GM12878 (cell line): ENCODE measurements around the gene RTN4. TPM values are rescaled to one million over a fixed set of nuclear protein-coding genes. Genes with fewer than 3 reads are reported as not detected.

Experiments
- ATAC-seq: fragments of 200-7000 bp; cut with Tn5 transposase; 3 replicates; pipeline ENCODE4 v1.9.1; 2020; ENCODE audit warnings: mild to moderate bottlenecking, moderate library complexity
- BruUV-seq: library from RNA; stranded (reverse); fragments of 400-500 nt; replicated peaks from 2 replicates; lab custom pipeline; 2021; lab: Mats Ljungman, UMichigan
- CTCF ChIA-PET: fragments of 300-600 bp; sonication (Branson Sonifier 250); formaldehyde crosslinking; extraction: SDS; loops from one replicate; lab custom pipeline; 2021; ENCODE audit warnings: inconsistent platforms; lab: Yijun Ruan, JAX
- POLR2A ChIA-PET: fragments of 350-600 bp; formaldehyde crosslinking; extraction: SDS; loops from one replicate; lab custom pipeline; 2021; ENCODE audit warnings: inconsistent platforms; lab: Charles Lee
- RAD21 ChIA-PET: fragments of 300-600 bp; sonication (Branson Sonifier 250); formaldehyde crosslinking; loops from one replicate; lab custom pipeline; 2023; ENCODE audit warnings: antibody characterized with exemption; ENCODE audit not compliant: unreplicated experiment; lab: Charles Lee
- SMC1A ChIA-PET: fragments of 300-600 bp; sonication (Branson Sonifier 250); formaldehyde crosslinking; loops from one replicate; lab custom pipeline; 2023; ENCODE audit not compliant: unreplicated experiment, uncharacterized antibody; lab: Charles Lee
- DNase-seq: peaks from one replicate; pipeline ENCODE4 v3.0.0-alpha.2; 2011; ENCODE audit warnings: low read depth, low spot score
- FAIRE-seq: peaks from 3 replicates; lab custom pipeline; 2011; peaks lifted over from hg19 to GRCh38; lab: Jason Lieb, UNC
- H2AFZ ChIP-seq: 2 replicates; pipeline ENCODE4 v1.6.0; 2011; ENCODE audit warnings: low read depth, low read length, control low read depth; ENCODE audit not compliant: control insufficient read depth
- H3K27ac ChIP-seq: 2 replicates; pipeline ENCODE4 v1.5.1; 2011; ENCODE audit warnings: control low read depth; ENCODE audit not compliant: control insufficient read depth, insufficient read depth
- H3K27me3 ChIP-seq, 2 experiments: replicated peaks in 1 of 2; 2 replicates each; pipeline versions ENCODE4 v1.6.0 to v1.6.1; 2011; ENCODE audit warnings: low read length in 1 of 2; ENCODE audit not compliant: control insufficient read depth in 2 of 2, insufficient read depth in 2 of 2
- H3K36me3 ChIP-seq, 2 experiments: 2 replicates each; pipeline ENCODE4 v1.5.1; 2011; ENCODE audit warnings: low read length in 1 of 2; ENCODE audit not compliant: control insufficient read depth in 2 of 2, insufficient read depth in 2 of 2
- H3K4me1 ChIP-seq: 2 replicates; pipeline ENCODE4 v1.6.1; 2011; ENCODE audit warnings: mild to moderate bottlenecking, low read length, moderate library complexity, mixed read lengths; ENCODE audit not compliant: control insufficient read depth, insufficient read depth
- H3K4me2 ChIP-seq: 2 replicates; pipeline ENCODE4 v1.6.0; 2011; ENCODE audit warnings: control low read depth; ENCODE audit not compliant: control insufficient read depth, insufficient read depth
- H3K4me3 ChIP-seq: fragments of 200-600 bp; sonication (generic); 2 replicates; pipeline ENCODE4 v1.5.1; 2016
- H3K79me2 ChIP-seq: 2 replicates; pipeline ENCODE4 v1.6.0; 2011; ENCODE audit warnings: low read length; ENCODE audit not compliant: control insufficient read depth, insufficient read depth
- H3K9ac ChIP-seq: 2 replicates; pipeline ENCODE4 v1.8.0; 2011; ENCODE audit warnings: low read length, control low read depth, mixed read lengths; ENCODE audit not compliant: control insufficient read depth, insufficient read depth
- H3K9me3 ChIP-seq: replicated peaks from 3 replicates; pipeline ENCODE4 v1.5.1; 2011; ENCODE audit warnings: mild to moderate bottlenecking, low read length; ENCODE audit not compliant: control insufficient read depth, insufficient read depth
- H4K20me1 ChIP-seq: 2 replicates; pipeline ENCODE4 v1.6.0; 2011; ENCODE audit not compliant: control insufficient read depth, insufficient read depth
- BRCA1 ChIP-seq: IDR thresholded peaks from 2 replicates; pipeline ENCODE4 v1.6.1; 2011; ENCODE audit warnings: low read depth, low read length, improper control_type of control experiment
- CUX1 ChIP-seq: IDR thresholded peaks from 2 replicates; pipeline ENCODE4 v1.6.1; 2012; ENCODE audit warnings: improper control_type of control experiment, low read depth, low read length; ENCODE audit not compliant: insufficient replicate concordance
- DPF2 ChIP-seq: fragments of 450-650 bp; IDR thresholded peaks from 2 replicates; pipeline ENCODE4 v1.6.1; 2017; ENCODE audit warnings: mild to moderate bottlenecking
- ETV6 ChIP-seq, 2 experiments: fragments of 450-650 bp in 1 of 2; IDR thresholded peaks in 1 of 2; conservative IDR thresholded peaks in 1 of 2; 2 replicates each; pipeline ENCODE4 v1.6.1; 2014; ENCODE audit warnings: antibody characterized with exemption in 1 of 2, borderline replicate concordance in 1 of 2, low read depth in 1 of 2, mild to moderate bottlenecking in 1 of 2, moderate library complexity in 1 of 2
- IKZF1 ChIP-seq: fragments of 450-650 bp; conservative IDR thresholded peaks from 2 replicates; pipeline ENCODE4 v1.6.1; 2017; ENCODE audit warnings: antibody characterized with exemption, mild to moderate bottlenecking
- IKZF2 ChIP-seq, 2 experiments: fragments of 450-650 bp; IDR thresholded peaks; 2 replicates each; pipeline ENCODE4 v1.6.1; 2017; ENCODE audit warnings: mild to moderate bottlenecking in 2 of 2, moderate library complexity in 2 of 2
- KAT2A ChIP-seq: conservative IDR thresholded peaks from 2 replicates; pipeline ENCODE4 v1.6.1; 2011; ENCODE audit warnings: low read depth, low read length; ENCODE audit not compliant: control insufficient read depth
- RUNX3 ChIP-seq: IDR thresholded peaks from 2 replicates; pipeline ENCODE4 v1.6.1; 2012; ENCODE audit warnings: low read length, inconsistent platforms
- ZNF217 ChIP-seq: fragments of 450-650 bp; IDR thresholded peaks from 2 replicates; pipeline ENCODE4 v1.6.1; 2017; ENCODE audit warnings: antibody characterized with exemption, mild to moderate bottlenecking
- ZNF384 ChIP-seq: IDR thresholded peaks from 2 replicates; pipeline ENCODE4 v1.6.1; 2012; ENCODE audit warnings: low read depth, mild to moderate bottlenecking, low read length, improper control_type of control experiment, borderline replicate concordance
- WGBS: methylation state at CpG from one replicate; pipeline ENCODE4 v1.1.6; 2016; ENCODE audit warnings: low lambda C conversion rate; ENCODE audit not compliant: insufficient replicate concordance, insufficient coverage; ENCODE audit errors: missing lambda C conversion rate; 5-methylcytosine and 5-hydroxymethylcytosine counted together
- in situ Hi-C: fragments of 300-500 bp; cut with MboI; formaldehyde crosslinking; loops from 9 replicates; pipeline ENCODE4 v1.14.3; 2018; ENCODE audit warnings: mixed read lengths
- intact Hi-C: fragments of 100-400 bp; cut with micrococcal nuclease; formaldehyde crosslinking; loops from one replicate; pipeline ENCODE4 v1.14.2; 2022; ENCODE audit not compliant: unreplicated experiment
- polyA plus RNA-seq, 11 experiments: library from polyadenylated mRNA; depleted of rRNA in 4 of 11; unstranded in 6 of 11; stranded (reverse) in 5 of 11; fragments of >200 nt; fragmentation: Nextera tagmentation in 4 of 11; fragmentation: Illumina TruSeq in 1 of 11; extraction: Ambion mirVana in 4 of 11; extraction: Trizol in 1 of 11; gene quantifications; 1 replicate in 1 of 11; 2 replicates in 10 of 11; pipeline versions ENCODE4 v1.2.1 to v1.2.3, GENCODE V29; 2011 to 2016; ENCODE audit warnings: inconsistent platforms in 2 of 11, missing spikeins in 2 of 11, low read depth in 1 of 11
- total RNA-seq, 4 experiments: library from RNA; depleted of rRNA in 3 of 4; stranded (reverse); fragments of >200 nt in 3 of 4; fragmentation: Illumina TruSeq in 1 of 4; extraction: Trizol in 1 of 4; gene quantifications; 2 replicates each; pipeline versions ENCODE4 v1.2.1 to v1.2.3, GENCODE V29; 2013 to 2021

Gene RTN4
- total and polyA plus RNA-seq, 10 of the 15 experiments (the other 5 are each of a cell fraction or from before 2014, with no cell fraction given) = 56.0 to 133 (median 83.3) TPM

DNA sequence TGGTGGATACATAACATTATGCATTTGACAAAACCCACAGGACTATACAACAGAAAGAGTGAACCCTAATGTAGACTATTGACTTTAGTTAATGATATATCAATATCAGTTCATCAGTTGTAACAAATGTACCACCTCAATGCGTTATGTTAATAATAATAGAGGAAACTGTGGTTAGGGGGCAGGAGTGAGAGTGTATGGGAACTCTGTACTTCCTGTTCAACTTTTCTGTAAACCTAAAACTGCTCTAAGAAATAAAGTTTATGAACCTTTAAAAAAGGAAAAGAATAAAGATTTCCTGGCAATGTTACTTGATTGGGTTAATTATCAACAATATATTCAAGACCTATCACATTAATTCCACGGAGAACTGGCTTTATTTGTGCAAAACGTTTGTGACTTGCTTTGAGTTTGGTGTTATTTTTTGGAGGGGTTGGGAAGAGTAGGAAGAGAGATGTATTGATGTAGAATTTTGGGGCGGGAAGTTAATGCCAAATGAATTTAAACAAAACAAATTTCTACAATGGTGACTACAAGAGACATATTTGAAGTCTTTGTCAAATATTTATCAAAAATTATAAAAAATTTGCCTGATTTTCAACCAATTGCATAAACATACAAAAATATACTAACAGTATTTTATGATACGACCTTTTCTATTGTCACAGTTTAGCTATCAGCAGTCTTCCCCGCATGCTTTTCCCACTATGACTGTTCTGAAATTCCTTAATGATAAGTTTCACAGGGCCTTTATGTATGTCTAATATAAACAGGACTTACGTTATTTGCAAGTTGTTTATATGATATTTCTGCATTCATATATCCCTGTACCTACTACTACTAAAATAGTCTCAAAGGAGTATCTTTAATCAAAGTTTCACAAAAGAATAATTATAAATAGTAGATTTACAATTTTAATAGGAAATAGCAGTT lies 2.1 kb upstream of the RTN4 start:
- SMC1A ChIA-PET = interaction anchor here (1.1 to 7.5 kb wide), 11 partner anchors 19 to 126 kb away, joined by 3 to 98 read pairs (median 4); no protein-coding TSS in a partner anchor
- POLR2A ChIA-PET = interaction anchor here (0.5 to 4.2 kb wide), 2 partner anchors 16 to 217 kb away, joined by 3 to 37 read pairs; no protein-coding TSS in a partner anchor
- FAIRE-seq = no peak
- CTCF ChIA-PET = interaction anchor here (0.5 to 7.5 kb wide), 11 partner anchors 10 to 1080 kb away, joined by 3 to 146 read pairs (median 5); no protein-coding TSS in a partner anchor
- RAD21 ChIA-PET = interaction anchor here (0.6 to 5.0 kb wide), 10 partner anchors 12 to 152 kb away, joined by 3 to 107 read pairs (median 4); no protein-coding TSS in a partner anchor
- H3K4me1 ChIP-seq = peaks cover 10% of the 10 kb centered on the region; the same call in 1 of the 2 replicates
- H2AFZ ChIP-seq = no peak overlapping the region
- no peak overlapping the region for H3K9ac ChIP-seq
- H3K36me3 ChIP-seq = no peaks in the 10 kb centered on the region
- no peaks in the 10 kb centered on the region for H3K9me3 ChIP-seq
- H3K79me2 ChIP-seq = peaks cover 34% of the 10 kb centered on the region
- ATAC-seq = no peak
- in situ Hi-C loops (no loop called here), intact Hi-C loops (loop anchor here (5.0 kb wide), 2 partner anchors 115 to 180 kb away; partner anchors contain the start of genes CLHC1 and RPS27A)
- 6% methylated on average over 7 of the region's 7 CpGs for WGBS
- H3K27ac ChIP-seq = peak overlapping the region; percentile 19; the same call in 1 of the 2 replicates
- BruUV-seq = no TSS peak
- TF ChIP-seq KAT2A = no peak
- TF ChIP-seq IKZF2 (IDR thresholded peaks at IDR 0.05) = peak in 1 of 2 experiments; percentile 8; a peak in 2 of 4 replicates
- no peak for TF ChIP-seq ZNF384
- peak; percentile 81 for TF ChIP-seq CUX1
- peak; percentile 91 for TF ChIP-seq RUNX3
- peak in 1 of 2 experiments; percentile 51; a peak in 1 of 4 replicates for TF ChIP-seq ETV6 (conservative IDR thresholded peaks at IDR 0.05 in 1 of 2, IDR thresholded peaks at IDR 0.05 in 1 of 2; ENCODE audit: borderline replicate concordance in 1 of 2, low read depth in 1 of 2)
- TF ChIP-seq BRCA1 = no peak
- peak; percentile 54; the same call in 1 of the 2 replicates for TF ChIP-seq ZNF217
- TF ChIP-seq DPF2 = 0 out of 2 replicates have a peak, but pooled peaks have one; percentile 17
- 0 out of 2 replicates have a peak, but pooled peaks have one; percentile 17 for TF ChIP-seq IKZF1
- no peak for DNase-seq
- H3K27me3 ChIP-seq = no peaks in the 10 kb centered on the region
- H4K20me1 ChIP-seq = no peaks in the 10 kb centered on the region
- peak overlapping the region; percentile 98 for H3K4me2 ChIP-seq
- peak overlapping the region; percentile 3 for H3K4me3 ChIP-seq
